ENCODE measurements around the gene PPT2.

DNA sequence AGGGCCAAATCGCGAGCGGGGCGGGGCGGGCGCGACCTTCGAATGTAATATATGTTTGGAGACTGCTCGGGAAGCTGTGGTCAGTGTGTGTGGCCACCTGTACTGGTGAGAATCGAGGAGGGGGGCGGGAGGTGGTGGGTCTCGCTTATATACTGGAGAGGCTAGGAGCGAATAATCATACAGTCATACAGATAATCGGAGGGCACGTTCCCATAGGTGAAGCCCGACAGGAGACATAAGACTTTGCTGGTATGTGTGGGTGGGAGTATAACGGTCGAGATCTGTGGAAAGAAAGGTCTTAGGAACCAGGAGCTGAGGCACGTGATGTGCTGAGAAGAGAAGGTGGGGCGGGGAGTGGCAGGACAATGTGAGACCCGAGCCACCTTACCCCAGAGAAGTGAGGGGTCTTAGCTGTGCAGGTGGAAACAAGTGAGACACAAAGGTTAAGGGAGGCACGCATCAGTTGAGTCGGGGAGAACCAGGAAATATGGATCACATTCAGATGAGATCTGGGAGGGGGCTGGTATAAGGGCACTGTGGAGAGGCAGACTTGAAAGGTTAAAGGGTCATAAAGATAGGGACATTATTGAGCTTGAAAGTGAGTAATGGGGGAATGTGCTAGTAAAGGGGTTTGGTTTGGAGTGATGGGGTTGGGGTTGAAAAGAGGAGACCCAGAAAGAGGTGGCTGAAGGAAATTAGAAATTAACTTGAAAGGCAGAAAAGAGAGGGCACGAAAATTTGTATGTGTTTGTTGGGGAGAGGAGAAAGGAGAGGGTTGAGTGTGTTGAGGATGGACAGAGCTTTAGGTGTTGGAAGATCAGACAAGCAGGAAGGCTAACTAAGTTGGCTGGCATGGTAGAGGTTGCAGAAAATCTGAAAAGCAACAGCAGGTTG, 24.9 kb downstream of the PPT2 start:
- TF ChIP-seq, protein P1, sequence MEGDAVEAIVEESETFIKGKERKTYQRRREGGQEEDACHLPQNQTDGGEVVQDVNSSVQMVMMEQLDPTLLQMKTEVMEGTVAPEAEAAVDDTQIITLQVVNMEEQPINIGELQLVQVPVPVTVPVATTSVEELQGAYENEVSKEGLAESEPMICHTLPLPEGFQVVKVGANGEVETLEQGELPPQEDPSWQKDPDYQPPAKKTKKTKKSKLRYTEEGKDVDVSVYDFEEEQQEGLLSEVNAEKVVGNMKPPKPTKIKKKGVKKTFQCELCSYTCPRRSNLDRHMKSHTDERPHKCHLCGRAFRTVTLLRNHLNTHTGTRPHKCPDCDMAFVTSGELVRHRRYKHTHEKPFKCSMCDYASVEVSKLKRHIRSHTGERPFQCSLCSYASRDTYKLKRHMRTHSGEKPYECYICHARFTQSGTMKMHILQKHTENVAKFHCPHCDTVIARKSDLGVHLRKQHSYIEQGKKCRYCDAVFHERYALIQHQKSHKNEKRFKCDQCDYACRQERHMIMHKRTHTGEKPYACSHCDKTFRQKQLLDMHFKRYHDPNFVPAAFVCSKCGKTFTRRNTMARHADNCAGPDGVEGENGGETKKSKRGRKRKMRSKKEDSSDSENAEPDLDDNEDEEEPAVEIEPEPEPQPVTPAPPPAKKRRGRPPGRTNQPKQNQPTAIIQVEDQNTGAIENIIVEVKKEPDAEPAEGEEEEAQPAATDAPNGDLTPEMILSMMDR (IDR thresholded peaks at IDR 0.05) = no peak
- peak; percentile 3 for TF ChIP-seq POLR2A (IDR thresholded peaks at IDR 0.05)
